Osteocyte (in vitro differentiated cells): ENCODE results near the gene R3HDM4. TPM values are rescaled to one million over a fixed set of nuclear protein-coding genes. Genes with fewer than 3 reads are reported as not detected.

Experiments
- DNase-seq: peaks from one replicate; pipeline ENCODE4 v3.0.0; 2021; ENCODE audit warnings: mixed read lengths; ENCODE audit not compliant: unreplicated experiment; ENCODE audit errors: extremely low spot score
- H3K27ac Mint-ChIP-seq: one replicate; pipeline ENCODE4 v1.8.0; 2021; ENCODE audit warnings: mild to moderate bottlenecking, mixed read lengths; ENCODE audit not compliant: unreplicated experiment
- H3K27me3 Mint-ChIP-seq: one replicate; pipeline ENCODE4 v1.8.0; 2021; ENCODE audit warnings: mixed read lengths; ENCODE audit not compliant: unreplicated experiment
- H3K36me3 Mint-ChIP-seq: one replicate; pipeline ENCODE4 v1.8.0; 2021; ENCODE audit warnings: mixed read lengths; ENCODE audit not compliant: unreplicated experiment
- H3K4me1 Mint-ChIP-seq: one replicate; pipeline ENCODE4 v1.8.0; 2021; ENCODE audit warnings: mixed read lengths; ENCODE audit not compliant: unreplicated experiment
- H3K4me3 Mint-ChIP-seq: one replicate; pipeline ENCODE4 v1.8.0; 2021; ENCODE audit warnings: mild to moderate bottlenecking, moderate library complexity, mixed read lengths; ENCODE audit not compliant: unreplicated experiment
- H3K9me3 Mint-ChIP-seq: one replicate; pipeline ENCODE4 v1.8.0; 2021; ENCODE audit warnings: mixed read lengths; ENCODE audit not compliant: unreplicated experiment
- CTCF ChIP-seq: fragments of 200-600 bp; sonication (generic); IDR thresholded peaks from 2 replicates; pipeline ENCODE4 v1.5.0; 2021; ENCODE audit warnings: antibody characterized with exemption, mild to moderate bottlenecking, moderate library complexity
- total RNA-seq: library from RNA; stranded (reverse); gene quantifications from 2 replicates; pipeline ENCODE4 v1.2.1, GENCODE V29; 2021

Gene R3HDM4
- total RNA-seq, 1 donor from 2014 or later: 63.5 TPM

- peak overlapping the region; percentile 50 for H3K4me3 Mint-ChIP-seq
Measured at GRCh38 chr19:932648-933552, 19.9 kb upstream of the R3HDM4 start.

GRCh38 chr19:931860-932647, 19.0 kb upstream of the R3HDM4 start:
- H3K4me3 Mint-ChIP-seq: peak overlapping the region; percentile 10
- H3K27ac Mint-ChIP-seq: no peak overlapping the region
- H3K9me3 Mint-ChIP-seq: no peaks in the 10 kb centered on the region
- H3K36me3 Mint-ChIP-seq: peaks cover 7% of the 10 kb centered on the region
- no peaks in the 10 kb centered on the region for H3K27me3 Mint-ChIP-seq
- DNase-seq: no peak
- TF ChIP-seq CTCF: no peak
- H3K4me1 Mint-ChIP-seq: peaks cover 43% of the 10 kb centered on the region

More at GRCh38 chr19:932648-933552, 19.9 kb upstream of the R3HDM4 start:
- peaks cover 10% of the 10 kb centered on the region for H3K36me3 Mint-ChIP-seq
- H3K27ac Mint-ChIP-seq: peak overlapping the region; percentile 88
- DNase-seq: peak; percentile 98
- TF ChIP-seq CTCF: no peak
- H3K9me3 Mint-ChIP-seq: no peaks in the 10 kb centered on the region
- peaks cover 43% of the 10 kb centered on the region for H3K4me1 Mint-ChIP-seq
- no peaks in the 10 kb centered on the region for H3K27me3 Mint-ChIP-seq

GRCh38 chr19:929891-930258, 16.9 kb upstream of the R3HDM4 start:
- Mint-ChIP-seq H3K9me3 (no peaks in the 10 kb centered on the region), H3K36me3 (peaks cover 7% of the 10 kb centered on the region), H3K27me3 (no peaks in the 10 kb centered on the region), H3K4me1 (peaks cover 38% of the 10 kb centered on the region), H3K27ac (no peak overlapping the region), H3K4me3 (no peak overlapping the region)
- no peak for DNase-seq
- no peak for TF ChIP-seq CTCF

GRCh38 chr19:929203-929890, 16.3 kb upstream of the R3HDM4 start:
- Mint-ChIP-seq H3K36me3 (peaks cover 7% of the 10 kb centered on the region), H3K9me3 (no peaks in the 10 kb centered on the region), H3K27ac (no peak overlapping the region), H3K4me1 (peaks cover 34% of the 10 kb centered on the region), H3K27me3 (no peaks in the 10 kb centered on the region), H3K4me3 (no peak overlapping the region)
- TF ChIP-seq CTCF: no peak
- no peak for DNase-seq
